Endothelial cell of umbilical vein (primary cell): ENCODE data around the gene CCDC14.

Experiments
- CTCF ChIP-seq, 2 donors: IDR thresholded peaks; 1 replicate in 1 of 2; 2 replicates in 1 of 2; pipeline ENCODE4 v1.5.1; 2011; ENCODE audit warnings: low read length in 2 of 2, mild to moderate bottlenecking in 2 of 2, moderate library complexity in 2 of 2, control low read depth in 1 of 2, inconsistent platforms in 1 of 2, low read depth in 1 of 2; ENCODE audit not compliant: insufficient read depth in 1 of 2; ENCODE audit errors: extremely low read depth in 1 of 2
- POLR2AphosphoS5 ChIP-seq: IDR thresholded peaks from 2 replicates; pipeline ENCODE4 v1.6.1; 2012; ENCODE audit warnings: low read depth, mild to moderate bottlenecking, control low read depth, low read length, moderate library complexity; ENCODE audit not compliant: insufficient read depth

GRCh38 chr3:123920383-123920782 lies 40.6 kb downstream of the CCDC14 start:
- TF ChIP-seq CTCF (IDR thresholded peaks at IDR 0.05; ENCODE audit: extremely low read depth in 1 of 2, insufficient read depth in 1 of 2, low read depth in 1 of 2, low read length in 2 of 2) (no peak), POLR2AphosphoS5 (no peak)
